22Rv1 (cell line): ENCODE data around the gene ARHGEF4.

Source experiments
- H3K27ac ChIP-seq: fragments of 450-650 bp; 2 replicates; pipeline ENCODE4 v1.5.1; 2017
- ZFX ChIP-seq: fragments of 450-650 bp; IDR thresholded peaks from 2 replicates; pipeline ENCODE4 v1.6.1; 2017; ENCODE audit warnings: antibody characterized with exemption, borderline replicate concordance
- TF ChIP-seq, protein P1 (sequence below): fragments of 450-650 bp; IDR thresholded peaks from 2 replicates; pipeline ENCODE4 v1.5.1; 2017; ENCODE audit warnings: mild to moderate bottlenecking

The ARHGEF4 gene

DNA sequence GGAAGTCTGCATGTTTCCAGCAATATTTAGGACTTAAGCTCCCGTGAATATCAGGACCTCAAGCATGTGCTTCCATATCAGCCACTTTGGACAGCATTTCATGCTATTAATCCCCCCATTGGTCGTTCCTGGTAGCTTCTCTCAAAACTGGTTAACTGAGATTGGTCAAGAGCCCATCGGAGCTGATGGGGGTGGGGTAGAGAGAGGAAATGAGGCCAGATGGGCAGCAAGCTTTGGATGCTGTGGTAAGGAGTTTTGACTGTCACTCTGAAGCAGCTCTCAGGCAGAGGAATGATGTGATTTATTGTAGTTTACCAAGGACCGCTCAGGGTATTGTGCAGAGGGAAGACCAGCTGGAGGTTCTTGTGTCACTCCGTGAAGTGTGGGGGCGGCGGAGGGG lies 174.8 kb downstream of the ARHGEF4 start:
- no peak overlapping the region for H3K27ac ChIP-seq
- TF ChIP-seq ZFX: no peak
- TF ChIP-seq, protein P1, sequence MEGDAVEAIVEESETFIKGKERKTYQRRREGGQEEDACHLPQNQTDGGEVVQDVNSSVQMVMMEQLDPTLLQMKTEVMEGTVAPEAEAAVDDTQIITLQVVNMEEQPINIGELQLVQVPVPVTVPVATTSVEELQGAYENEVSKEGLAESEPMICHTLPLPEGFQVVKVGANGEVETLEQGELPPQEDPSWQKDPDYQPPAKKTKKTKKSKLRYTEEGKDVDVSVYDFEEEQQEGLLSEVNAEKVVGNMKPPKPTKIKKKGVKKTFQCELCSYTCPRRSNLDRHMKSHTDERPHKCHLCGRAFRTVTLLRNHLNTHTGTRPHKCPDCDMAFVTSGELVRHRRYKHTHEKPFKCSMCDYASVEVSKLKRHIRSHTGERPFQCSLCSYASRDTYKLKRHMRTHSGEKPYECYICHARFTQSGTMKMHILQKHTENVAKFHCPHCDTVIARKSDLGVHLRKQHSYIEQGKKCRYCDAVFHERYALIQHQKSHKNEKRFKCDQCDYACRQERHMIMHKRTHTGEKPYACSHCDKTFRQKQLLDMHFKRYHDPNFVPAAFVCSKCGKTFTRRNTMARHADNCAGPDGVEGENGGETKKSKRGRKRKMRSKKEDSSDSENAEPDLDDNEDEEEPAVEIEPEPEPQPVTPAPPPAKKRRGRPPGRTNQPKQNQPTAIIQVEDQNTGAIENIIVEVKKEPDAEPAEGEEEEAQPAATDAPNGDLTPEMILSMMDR: no peak

DNA sequence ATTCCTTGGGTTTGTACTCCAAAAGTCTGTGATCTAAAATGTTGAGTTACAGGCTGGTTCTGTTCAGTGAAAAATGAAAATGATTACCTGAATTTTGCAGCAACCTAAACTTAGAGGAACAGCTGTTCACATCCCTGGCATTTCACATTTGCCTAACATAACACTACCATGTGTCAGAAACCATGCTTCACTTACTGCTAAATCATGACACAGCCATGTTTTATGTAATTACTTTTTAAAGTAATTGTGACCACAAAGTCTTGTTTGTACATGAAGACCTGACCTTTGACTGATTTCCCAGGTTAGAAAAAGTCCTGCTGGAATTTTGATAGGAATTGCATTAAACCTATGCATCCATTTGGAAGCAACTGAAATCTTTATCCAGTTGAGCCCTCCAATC lies 177.4 kb downstream of the ARHGEF4 start:
- no peak overlapping the region for H3K27ac ChIP-seq
- TF ChIP-seq, protein P1: no peak
- no peak for TF ChIP-seq ZFX

DNA sequence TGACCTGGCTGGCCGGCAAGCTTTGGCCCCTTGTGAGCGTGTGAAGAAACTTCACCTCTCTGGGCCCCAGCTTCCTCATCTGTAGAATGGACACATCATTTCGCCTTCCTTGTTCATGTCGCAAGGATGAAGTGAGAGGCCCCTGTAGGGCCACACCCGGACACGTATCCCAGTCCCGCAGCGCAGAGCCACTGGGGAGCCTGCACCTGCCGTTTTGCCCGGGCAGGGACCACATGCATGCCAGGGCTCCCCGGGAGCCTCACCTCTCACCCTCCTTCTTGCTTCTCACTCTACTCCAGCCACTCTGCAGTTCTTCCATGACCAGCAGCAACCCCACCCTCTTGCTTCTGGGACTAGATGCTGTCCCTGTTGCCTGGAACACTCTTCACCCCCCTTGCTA lies 179.1 kb downstream of the ARHGEF4 start:
- TF ChIP-seq ZFX: no peak
- TF ChIP-seq, protein P1: no peak
- H3K27ac ChIP-seq: no peak overlapping the region

DNA sequence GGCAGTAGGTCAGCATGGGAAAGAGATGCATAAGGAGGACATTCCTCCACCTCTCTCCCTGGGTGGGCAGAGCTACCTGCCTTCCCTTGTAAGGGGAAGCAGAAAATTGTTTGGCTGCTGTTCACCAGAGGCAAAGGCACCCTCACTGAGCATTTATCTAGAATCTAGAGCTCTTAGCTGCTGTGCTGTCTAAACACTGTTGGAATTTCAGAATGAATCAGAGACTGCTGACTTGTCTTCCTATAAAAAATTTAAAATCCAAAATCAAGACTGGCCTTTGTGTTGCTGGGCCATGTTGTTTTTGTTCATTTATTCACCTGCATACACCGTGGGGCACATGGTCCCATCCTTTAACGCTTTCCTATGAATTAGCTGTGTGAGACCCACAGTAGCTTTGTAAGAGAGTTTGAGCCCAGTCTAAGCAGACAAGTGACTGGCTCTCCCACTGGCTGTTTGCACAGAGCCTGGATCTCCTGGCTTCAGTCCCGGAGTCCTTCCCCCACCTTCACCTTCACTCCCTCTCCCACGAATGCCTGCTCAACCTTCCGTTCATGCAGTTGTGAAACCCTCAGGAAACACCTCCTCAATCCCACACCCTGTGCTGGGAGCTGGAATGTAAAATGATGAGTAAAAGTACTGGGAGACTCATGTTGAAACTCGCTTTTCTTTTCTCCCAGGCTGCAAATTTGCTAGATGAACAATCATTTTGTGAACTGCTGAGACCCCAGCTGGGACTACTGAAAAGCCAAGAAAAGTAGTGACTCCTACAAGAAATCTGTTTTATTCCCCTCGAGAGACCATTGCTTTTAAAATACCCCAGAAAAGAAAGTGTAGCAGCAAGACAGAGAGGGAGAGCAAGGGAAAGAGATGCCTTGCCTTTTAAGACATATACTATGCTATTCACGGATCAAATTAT lies 180.4 kb downstream of the ARHGEF4 start:
- TF ChIP-seq ZFX: no peak
- TF ChIP-seq, protein P1: no peak
- no peak overlapping the region for H3K27ac ChIP-seq

DNA sequence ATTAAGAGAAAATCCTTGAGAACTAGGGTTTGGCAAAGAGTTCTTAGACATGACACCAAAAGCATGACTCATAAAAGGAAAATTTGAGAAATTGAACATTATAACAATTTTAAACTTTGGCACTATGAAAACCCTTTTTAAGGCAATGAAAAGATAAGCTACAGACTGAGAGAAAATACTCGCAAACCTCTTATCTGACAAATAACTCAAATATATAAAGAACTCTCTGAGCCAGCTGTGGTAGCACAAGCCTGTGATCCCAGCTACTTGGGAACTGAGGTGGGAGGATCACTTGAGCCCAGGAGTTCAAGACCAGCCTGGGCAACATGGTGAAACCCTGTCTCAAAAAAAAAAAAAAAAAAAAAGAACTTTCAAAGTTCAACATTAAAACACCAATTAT lies 186.0 kb downstream of the ARHGEF4 start:
- no peak for TF ChIP-seq ZFX
- TF ChIP-seq, protein P1: no peak
- H3K27ac ChIP-seq: no peak overlapping the region

DNA sequence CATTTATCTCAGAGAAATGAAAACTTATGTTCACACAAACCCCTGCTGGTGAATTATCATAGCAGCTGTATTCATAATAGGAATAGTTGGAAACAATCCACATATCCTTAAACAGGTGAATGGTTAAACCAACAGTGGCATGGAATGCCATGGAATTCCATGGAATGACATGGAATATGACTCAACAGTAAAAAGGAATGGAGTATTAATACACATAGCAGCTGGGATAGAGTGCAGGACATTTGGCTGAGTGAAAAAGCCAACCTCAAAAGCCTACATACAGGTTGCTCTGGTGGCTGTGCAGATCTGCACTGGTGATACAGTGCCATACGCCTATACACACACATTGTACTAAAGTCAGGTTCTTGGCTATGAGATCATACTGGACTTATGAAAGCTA lies 187.0 kb downstream of the ARHGEF4 start:
- no peak overlapping the region for H3K27ac ChIP-seq
- TF ChIP-seq, protein P1: no peak
- no peak for TF ChIP-seq ZFX

DNA sequence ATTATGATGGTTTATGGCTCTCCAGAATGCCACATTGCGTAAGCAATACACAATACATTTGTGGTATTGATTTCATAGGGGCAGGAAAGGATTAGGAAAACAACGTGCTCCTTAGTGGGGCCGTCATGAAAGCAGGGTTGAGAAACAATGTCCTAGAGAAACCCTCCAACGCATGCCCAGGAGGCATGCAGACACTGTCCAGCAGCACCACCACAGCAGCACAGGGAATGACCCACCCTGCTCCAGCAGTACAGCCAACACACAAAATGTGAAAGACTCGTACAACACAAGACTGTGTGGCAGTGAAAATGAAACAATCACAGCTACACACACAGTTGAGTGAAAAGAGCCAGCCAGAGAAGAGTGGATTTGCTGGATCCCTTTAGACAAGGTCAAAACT lies 190.2 kb downstream of the ARHGEF4 start:
- TF ChIP-seq, protein P1: no peak
- no peak for TF ChIP-seq ZFX
- no peak overlapping the region for H3K27ac ChIP-seq
